ENCODE measurements around the gene ASB18. TPM values are rescaled to one million over a fixed set of nuclear protein-coding genes. Genes with fewer than 3 reads are reported as not detected.

Gene ASB18
- total RNA-seq, 4 donors from 2014 or later, result not detected

- no peak overlapping the region for H3K27ac ChIP-seq
- DNase-seq, result no peak
- H3K4me1 ChIP-seq, result no peaks in the 10 kb centered on the region
- H3K9me3 ChIP-seq, result no peaks in the 10 kb centered on the region
- TF ChIP-seq POLR2AphosphoS5 (IDR thresholded peaks at IDR 0.05) (no peak), POLR2A (IDR thresholded peaks at IDR 0.05) (no peak), EP300 (IDR thresholded peaks at IDR 0.05; ENCODE audit: low read depth) (no peak), CTCF (IDR thresholded peaks at IDR 0.05) (no peak)
- in situ Hi-C loops (cut with MboI; ENCODE audit: low pct_ligation_motif_present in 1 of 4, low pct_unique_long_range_greater_than_20kb in 1 of 4, low sequenced_read_pairs in 3 of 4), result no loop called here
- peaks cover 42% of the 10 kb centered on the region for H3K27me3 ChIP-seq
- H3K36me3 ChIP-seq, result no peaks in the 10 kb centered on the region
- intact Hi-C loops (cut with DNase I; ENCODE audit: low total_unique reads), result no loop called here
- 68% methylated on average over 6 of the region's 6 CpGs; no CpG with 5 or more reads in 1 of the 2 donors for WGBS, 2 donors (ENCODE audit: low coverage in 1 of 2)
- H3K4me3 ChIP-seq, result no peak overlapping the region
These were observed 49.0 kb downstream of the ASB18 start for GRCh38 chr2:236215196-236215595.

- peaks cover 44% of the 10 kb centered on the region for H3K27me3 ChIP-seq
- no peak overlapping the region for H3K4me3 ChIP-seq
- in situ Hi-C loops (cut with MboI; ENCODE audit: low pct_ligation_motif_present in 1 of 4, low pct_unique_long_range_greater_than_20kb in 1 of 4, low sequenced_read_pairs in 3 of 4) (no loop called here), intact Hi-C loops (cut with DNase I; ENCODE audit: low total_unique reads) (no loop called here)
- WGBS, 2 donors (ENCODE audit: low coverage in 1 of 2), result 69% methylated on average over 86 of the region's 92 CpGs; no CpG with 5 or more reads in 1 of the 2 donors
- TF ChIP-seq POLR2AphosphoS5 (IDR thresholded peaks at IDR 0.05) (no peak), EP300 (IDR thresholded peaks at IDR 0.05; ENCODE audit: low read depth) (no peak), POLR2A (IDR thresholded peaks at IDR 0.05) (no peak), CTCF (IDR thresholded peaks at IDR 0.05) (no peak)
- DNase-seq, result no peak
- no peak overlapping the region for H3K27ac ChIP-seq
- H3K9me3 ChIP-seq, result no peaks in the 10 kb centered on the region
- H3K4me1 ChIP-seq, result no peaks in the 10 kb centered on the region
- no peaks in the 10 kb centered on the region for H3K36me3 ChIP-seq
These were observed 49.7 kb downstream of the ASB18 start for GRCh38 chr2:236214376-236214995.

- Histone ChIP-seq H3K27ac (no peak overlapping the region), H3K27me3 (peaks cover 44% of the 10 kb centered on the region), H3K4me3 (no peak overlapping the region), H3K36me3 (no peaks in the 10 kb centered on the region), H3K4me1 (no peaks in the 10 kb centered on the region), H3K9me3 (no peaks in the 10 kb centered on the region)
- in situ Hi-C loops (cut with MboI; ENCODE audit: low pct_ligation_motif_present in 1 of 4, low pct_unique_long_range_greater_than_20kb in 1 of 4, low sequenced_read_pairs in 3 of 4), result no loop called here
- WGBS, 2 donors (ENCODE audit: low coverage in 1 of 2), result 88% methylated on average over 25 of the region's 25 CpGs; no CpG with 5 or more reads in 1 of the 2 donors
- DNase-seq, result no peak
- intact Hi-C loops (cut with DNase I; ENCODE audit: low total_unique reads), result no loop called here
- no peak for TF ChIP-seq POLR2A (IDR thresholded peaks at IDR 0.05)
- no peak for TF ChIP-seq CTCF (IDR thresholded peaks at IDR 0.05)
- TF ChIP-seq POLR2AphosphoS5 (IDR thresholded peaks at IDR 0.05), result no peak
- no peak for TF ChIP-seq EP300 (IDR thresholded peaks at IDR 0.05; ENCODE audit: low read depth)
These were observed 52.9 kb downstream of the ASB18 start for GRCh38 chr2:236211296-236211695.

GRCh38 chr2:236210536-236210935, 53.7 kb downstream of the ASB18 start:
- H3K4me3 ChIP-seq, result no peak overlapping the region
- DNase-seq, result no peak
- in situ Hi-C loops (cut with MboI; ENCODE audit: low pct_ligation_motif_present in 1 of 4, low pct_unique_long_range_greater_than_20kb in 1 of 4, low sequenced_read_pairs in 3 of 4), result no loop called here
- no peaks in the 10 kb centered on the region for H3K4me1 ChIP-seq
- TF ChIP-seq POLR2A (IDR thresholded peaks at IDR 0.05), result no peak
- TF ChIP-seq CTCF (IDR thresholded peaks at IDR 0.05), result no peak
- no peak overlapping the region for H3K27ac ChIP-seq
- peaks cover 37% of the 10 kb centered on the region for H3K27me3 ChIP-seq
- H3K9me3 ChIP-seq, result no peaks in the 10 kb centered on the region
- intact Hi-C loops (cut with DNase I; ENCODE audit: low total_unique reads), result no loop called here
- WGBS, 2 donors (ENCODE audit: low coverage in 1 of 2), result 66 to 100% methylated on average over 2 to 8 of the region's 8 CpGs
- no peaks in the 10 kb centered on the region for H3K36me3 ChIP-seq

Data from transverse colon (tissue), 4 donors.